ENCODE measurements around the gene TCAF2. TPM values are rescaled to one million over a fixed set of nuclear protein-coding genes. Genes with fewer than 3 reads are reported as not detected.
"Not testable (repeated sequence)": the region's sequence is repeated elsewhere in the genome, so short reads cannot be mapped to it uniquely, and the experiment has no call there.

The TCAF2 gene
- total RNA-seq, result 2.1 to 2.8 TPM (median 2.3 TPM) in 3 replicates
- long read RNA-seq, partial matches to known transcripts, result 0 of 2 reads
- long read RNA-seq, other reads (novel, unspliced or antisense), result 2 of 2 reads

- DNase-seq (ENCODE audit: low spot score); H3K36me3 Mint-ChIP-seq (ENCODE audit: low read depth); H3K27ac Mint-ChIP-seq (ENCODE audit: unreplicated experiment); H3K4me3 Mint-ChIP-seq (ENCODE audit: unreplicated experiment); H3K27me3 Mint-ChIP-seq (ENCODE audit: low read depth); H3K4me1 Mint-ChIP-seq (ENCODE audit: low read depth); H3K9me3 Mint-ChIP-seq (ENCODE audit: low read depth): not testable (repeated sequence)
Measured at GRCh38 chr7:143620646-143621045, at the start of gene TCAF2. TSS of gene TCAF2 (plus strand) at chr7:143620974.

GRCh38 chr7:143571501-143571900 is 49.3 kb upstream of the TCAF2 start, which contains the start of gene CTAGE15:
TSS of gene CTAGE15 (plus strand) at chr7:143571801. CDS start at chr7:143571818, 17 bp downstream.
- not testable (repeated sequence) for H3K9me3 Mint-ChIP-seq (ENCODE audit: low read depth); H3K4me3 Mint-ChIP-seq (ENCODE audit: unreplicated experiment); H3K4me1 Mint-ChIP-seq (ENCODE audit: low read depth); DNase-seq (ENCODE audit: low spot score); H3K27me3 Mint-ChIP-seq (ENCODE audit: low read depth); H3K27ac Mint-ChIP-seq (ENCODE audit: unreplicated experiment); H3K36me3 Mint-ChIP-seq (ENCODE audit: low read depth)

GRCh38 chr7:143588183-143588582 is 32.6 kb upstream of the TCAF2 start:
- not testable (repeated sequence) for H3K36me3 Mint-ChIP-seq (ENCODE audit: low read depth); H3K9me3 Mint-ChIP-seq (ENCODE audit: low read depth); H3K4me1 Mint-ChIP-seq (ENCODE audit: low read depth)

GRCh38 chr7:143589897-143590296 is 30.9 kb upstream of the TCAF2 start:
- not testable (repeated sequence) for H3K36me3 Mint-ChIP-seq (ENCODE audit: low read depth); H3K4me1 Mint-ChIP-seq (ENCODE audit: low read depth); DNase-seq (ENCODE audit: low spot score); H3K27ac Mint-ChIP-seq (ENCODE audit: unreplicated experiment); H3K4me3 Mint-ChIP-seq (ENCODE audit: unreplicated experiment); H3K9me3 Mint-ChIP-seq (ENCODE audit: low read depth); H3K27me3 Mint-ChIP-seq (ENCODE audit: low read depth)

More at GRCh38 chr7:143588183-143588582, 32.6 kb upstream of the TCAF2 start:
- not testable (repeated sequence) for H3K27ac Mint-ChIP-seq (ENCODE audit: unreplicated experiment); H3K4me3 Mint-ChIP-seq (ENCODE audit: unreplicated experiment); H3K27me3 Mint-ChIP-seq (ENCODE audit: low read depth); DNase-seq (ENCODE audit: low spot score)

GRCh38 chr7:143598086-143598485 is 22.7 kb upstream of the TCAF2 start:
- not testable (repeated sequence) for H3K36me3 Mint-ChIP-seq (ENCODE audit: low read depth); H3K27me3 Mint-ChIP-seq (ENCODE audit: low read depth); H3K9me3 Mint-ChIP-seq (ENCODE audit: low read depth); H3K27ac Mint-ChIP-seq (ENCODE audit: unreplicated experiment); H3K4me1 Mint-ChIP-seq (ENCODE audit: low read depth); H3K4me3 Mint-ChIP-seq (ENCODE audit: unreplicated experiment)
- peak; percentile 22 for DNase-seq (ENCODE audit: low spot score)

GRCh38 chr7:143603549-143603948 is 17.2 kb upstream of the TCAF2 start:
- H3K4me3 Mint-ChIP-seq (ENCODE audit: unreplicated experiment); DNase-seq (ENCODE audit: low spot score); H3K9me3 Mint-ChIP-seq (ENCODE audit: low read depth); H3K27ac Mint-ChIP-seq (ENCODE audit: unreplicated experiment); H3K27me3 Mint-ChIP-seq (ENCODE audit: low read depth); H3K4me1 Mint-ChIP-seq (ENCODE audit: low read depth); H3K36me3 Mint-ChIP-seq (ENCODE audit: low read depth): not testable (repeated sequence)

- not testable (repeated sequence) for H3K27ac Mint-ChIP-seq (ENCODE audit: unreplicated experiment); DNase-seq (ENCODE audit: low spot score); H3K27me3 Mint-ChIP-seq (ENCODE audit: low read depth); H3K4me3 Mint-ChIP-seq (ENCODE audit: unreplicated experiment); H3K4me1 Mint-ChIP-seq (ENCODE audit: low read depth); H3K9me3 Mint-ChIP-seq (ENCODE audit: low read depth); H3K36me3 Mint-ChIP-seq (ENCODE audit: low read depth)
Measured at GRCh38 chr7:143606088-143606487, 14.7 kb upstream of the TCAF2 start.

- H3K9me3 Mint-ChIP-seq (ENCODE audit: low read depth); H3K27me3 Mint-ChIP-seq (ENCODE audit: low read depth); H3K4me3 Mint-ChIP-seq (ENCODE audit: unreplicated experiment): not testable (repeated sequence)
Measured at GRCh38 chr7:143615545-143615944, 5.2 kb upstream of the TCAF2 start.

GRCh38 chr7:143617204-143617603 is 3.6 kb upstream of the TCAF2 start:
- H3K27ac Mint-ChIP-seq (ENCODE audit: unreplicated experiment); DNase-seq (ENCODE audit: low spot score); H3K27me3 Mint-ChIP-seq (ENCODE audit: low read depth); H3K4me3 Mint-ChIP-seq (ENCODE audit: unreplicated experiment); H3K9me3 Mint-ChIP-seq (ENCODE audit: low read depth); H3K4me1 Mint-ChIP-seq (ENCODE audit: low read depth); H3K36me3 Mint-ChIP-seq (ENCODE audit: low read depth): not testable (repeated sequence)

More at GRCh38 chr7:143615545-143615944, 5.2 kb upstream of the TCAF2 start:
- peak; percentile 47 for TF ChIP-seq CTCF (IDR thresholded peaks at IDR 0.05)
- H3K27ac Mint-ChIP-seq (ENCODE audit: unreplicated experiment); H3K36me3 Mint-ChIP-seq (ENCODE audit: low read depth); H3K4me1 Mint-ChIP-seq (ENCODE audit: low read depth); DNase-seq (ENCODE audit: low spot score): not testable (repeated sequence)

- not testable (repeated sequence) for H3K36me3 Mint-ChIP-seq (ENCODE audit: low read depth); H3K27me3 Mint-ChIP-seq (ENCODE audit: low read depth); H3K4me1 Mint-ChIP-seq (ENCODE audit: low read depth); H3K4me3 Mint-ChIP-seq (ENCODE audit: unreplicated experiment); H3K27ac Mint-ChIP-seq (ENCODE audit: unreplicated experiment); H3K9me3 Mint-ChIP-seq (ENCODE audit: low read depth); DNase-seq (ENCODE audit: low spot score)
Measured at GRCh38 chr7:143620058-143620457, 716 bp upstream of the TCAF2 start.

- H3K4me1 Mint-ChIP-seq (ENCODE audit: low read depth); H3K36me3 Mint-ChIP-seq (ENCODE audit: low read depth); DNase-seq (ENCODE audit: low spot score); H3K27ac Mint-ChIP-seq (ENCODE audit: unreplicated experiment); H3K27me3 Mint-ChIP-seq (ENCODE audit: low read depth); H3K4me3 Mint-ChIP-seq (ENCODE audit: unreplicated experiment); H3K9me3 Mint-ChIP-seq (ENCODE audit: low read depth): not testable (repeated sequence)
Measured at GRCh38 chr7:143621175-143621574, 401 bp downstream of the TCAF2 start.

GRCh38 chr7:143622130-143622529 is 1.4 kb downstream of the TCAF2 start:
- not testable (repeated sequence) for H3K4me1 Mint-ChIP-seq (ENCODE audit: low read depth); H3K36me3 Mint-ChIP-seq (ENCODE audit: low read depth); H3K27me3 Mint-ChIP-seq (ENCODE audit: low read depth); H3K9me3 Mint-ChIP-seq (ENCODE audit: low read depth); H3K27ac Mint-ChIP-seq (ENCODE audit: unreplicated experiment); DNase-seq (ENCODE audit: low spot score); H3K4me3 Mint-ChIP-seq (ENCODE audit: unreplicated experiment)
